HG03025 (cell line): ENCODE measurements around the gene TOX2.

Source experiments
- ATAC-seq: cut with Tn5 transposase; IDR thresholded peaks from one replicate; pipeline ENCODE4 v1.9.1; 2021; ENCODE audit warnings: mild to moderate bottlenecking, moderate library complexity; ENCODE audit not compliant: unreplicated experiment, low FRiP score

The TOX2 gene

GRCh38 chr20:44113618-44114376 lies 199.1 kb downstream of the TOX2 start:
- ATAC-seq: no peak

- ATAC-seq: no peak
These were observed 200.5 kb downstream of the TOX2 start for GRCh38 chr20:44115181-44115580.

- no peak for ATAC-seq
These were observed 201.4 kb downstream of the TOX2 start for GRCh38 chr20:44115762-44116644.

- no peak for ATAC-seq
These were observed 202.9 kb downstream of the TOX2 start for GRCh38 chr20:44117296-44118184.

- no peak for ATAC-seq
These were observed 203.8 kb downstream of the TOX2 start for GRCh38 chr20:44118185-44119033.
